Endothelial cell (in vitro differentiated cells): ENCODE data around the gene FAM107B. TPM values are rescaled to one million over a fixed set of nuclear protein-coding genes. Genes with fewer than 3 reads are reported as not detected.

Source experiments
- DNase-seq: peaks from one replicate; pipeline ENCODE4 v3.0.0; 2021; ENCODE audit warnings: low spot score
- H3K27ac Mint-ChIP-seq: one replicate; pipeline ENCODE4 v1.8.0; 2021; ENCODE audit warnings: mixed read lengths, inconsistent platforms; ENCODE audit not compliant: unreplicated experiment
- H3K27me3 Mint-ChIP-seq: one replicate; pipeline ENCODE4 v1.8.0; 2021; ENCODE audit warnings: mild to moderate bottlenecking, moderate library complexity, mixed read lengths, inconsistent platforms; ENCODE audit not compliant: unreplicated experiment
- H3K36me3 Mint-ChIP-seq: one replicate; pipeline ENCODE4 v1.8.0; 2021; ENCODE audit warnings: mild to moderate bottlenecking, low read depth, mixed read lengths, inconsistent platforms; ENCODE audit not compliant: unreplicated experiment
- H3K4me1 Mint-ChIP-seq: one replicate; pipeline ENCODE4 v1.8.0; 2021; ENCODE audit warnings: mild to moderate bottlenecking, mixed read lengths, inconsistent platforms; ENCODE audit not compliant: unreplicated experiment
- H3K4me3 Mint-ChIP-seq: one replicate; pipeline ENCODE4 v1.8.0; 2021; ENCODE audit warnings: mild to moderate bottlenecking, mixed read lengths, inconsistent platforms; ENCODE audit not compliant: unreplicated experiment
- H3K9me3 Mint-ChIP-seq: one replicate; pipeline ENCODE4 v1.8.0; 2021; ENCODE audit warnings: mixed read lengths, inconsistent platforms; ENCODE audit not compliant: unreplicated experiment
- CTCF ChIP-seq: fragments of 200-600 bp; sonication (generic); IDR thresholded peaks from one replicate; pipeline ENCODE4 v1.5.0; 2021; ENCODE audit warnings: antibody characterized with exemption; ENCODE audit not compliant: unreplicated experiment
- total RNA-seq: library from RNA; stranded (reverse); fragmentation: NEBNext Ultra II Directional; extraction: Animal tissue kit (Norgen Biotek cat#: 25700); gene quantifications from one replicate; pipeline ENCODE4 v1.2.1, GENCODE V29; 2021; ENCODE audit not compliant: unreplicated experiment

FAM107B gene
- total RNA-seq, 1 donor from 2014 or later: 462 TPM

GRCh38 chr10:14572811-14573210 is 201.9 kb downstream of the FAM107B start:
- no peaks in the 10 kb centered on the region for H3K9me3 Mint-ChIP-seq
- H3K4me1 Mint-ChIP-seq: peaks cover 65% of the 10 kb centered on the region
- no peak overlapping the region for H3K27ac Mint-ChIP-seq
- H3K27me3 Mint-ChIP-seq: peaks cover 6% of the 10 kb centered on the region
- peaks cover 23% of the 10 kb centered on the region for H3K36me3 Mint-ChIP-seq
- no peak for TF ChIP-seq CTCF
- H3K4me3 Mint-ChIP-seq: no peak overlapping the region
- no peak for DNase-seq

GRCh38 chr10:14571866-14572507 is 202.7 kb downstream of the FAM107B start:
- no peaks in the 10 kb centered on the region for H3K9me3 Mint-ChIP-seq
- H3K27ac Mint-ChIP-seq: peak overlapping the region; percentile 15
- TF ChIP-seq CTCF: no peak
- peaks cover 29% of the 10 kb centered on the region for H3K36me3 Mint-ChIP-seq
- H3K4me1 Mint-ChIP-seq: peaks cover 65% of the 10 kb centered on the region
- peaks cover 7% of the 10 kb centered on the region for H3K27me3 Mint-ChIP-seq
- no peak for DNase-seq
- peak overlapping the region; percentile 47 for H3K4me3 Mint-ChIP-seq

DNA sequence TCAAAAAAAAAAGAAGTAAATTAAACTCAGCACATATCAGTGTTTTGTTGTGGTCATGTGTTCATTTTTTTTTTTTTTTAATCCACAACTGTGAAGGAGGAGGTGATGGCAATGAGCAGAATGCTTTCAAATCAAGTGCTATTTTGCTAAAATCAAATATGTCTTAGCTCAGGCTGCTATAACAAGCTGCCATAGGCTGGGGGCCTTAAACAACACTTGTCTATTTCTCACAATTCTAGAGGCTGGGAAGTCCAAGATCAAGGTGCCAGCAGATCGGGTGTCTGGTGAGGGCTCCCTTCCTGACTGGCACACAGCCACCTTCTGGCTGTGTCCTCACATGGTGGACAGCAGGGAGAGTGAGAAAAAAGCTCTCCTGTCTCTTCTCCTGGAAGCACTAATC is 203.9 kb downstream of the FAM107B start:
- peaks cover 66% of the 10 kb centered on the region for H3K4me1 Mint-ChIP-seq
- no peaks in the 10 kb centered on the region for H3K9me3 Mint-ChIP-seq
- no peak for TF ChIP-seq CTCF
- H3K4me3 Mint-ChIP-seq: no peak overlapping the region
- H3K36me3 Mint-ChIP-seq: peaks cover 41% of the 10 kb centered on the region
- no peak for DNase-seq
- H3K27me3 Mint-ChIP-seq: peaks cover 7% of the 10 kb centered on the region
- no peak overlapping the region for H3K27ac Mint-ChIP-seq

DNA sequence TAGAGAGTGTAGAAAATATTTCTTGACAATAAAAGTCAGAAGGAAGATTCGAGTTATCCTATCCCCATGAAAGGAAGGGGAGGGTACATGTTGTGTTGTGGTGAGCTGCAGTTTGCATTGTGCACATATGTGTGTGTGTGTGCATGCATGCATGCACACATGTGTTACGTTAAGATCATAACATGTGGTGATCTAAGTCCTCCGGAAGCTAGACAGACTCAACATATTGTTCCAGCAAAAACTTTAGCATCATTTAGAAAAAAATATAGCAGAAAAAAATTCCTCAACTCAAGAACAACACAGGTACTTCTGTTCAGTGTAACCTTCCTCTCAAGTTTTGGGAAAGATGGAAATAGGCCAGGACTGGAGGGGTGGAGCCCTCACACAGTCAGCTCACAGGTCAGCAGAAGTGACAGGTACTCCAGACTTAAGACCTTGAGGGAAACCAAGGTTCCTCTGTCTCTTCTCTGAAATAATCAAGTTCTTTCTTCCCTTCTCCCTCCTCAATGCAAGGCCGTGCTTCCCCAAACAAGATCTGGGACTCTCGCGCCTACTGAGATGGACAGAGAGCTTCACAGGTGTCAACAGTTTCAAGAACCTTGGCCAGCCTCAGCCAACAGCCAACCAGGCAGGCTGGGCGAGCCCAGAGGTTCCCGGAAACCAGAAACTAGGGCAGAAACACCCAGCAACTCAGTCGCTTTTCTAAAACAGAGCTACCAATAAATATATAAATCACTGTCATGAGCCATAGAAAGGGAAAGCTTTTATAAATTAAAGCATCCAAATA is 205.2 kb downstream of the FAM107B start:
- no peak for DNase-seq
- no peak for TF ChIP-seq CTCF
- Mint-ChIP-seq H3K27ac (no peak overlapping the region), H3K4me1 (peaks cover 72% of the 10 kb centered on the region), H3K4me3 (no peak overlapping the region), H3K9me3 (no peaks in the 10 kb centered on the region), H3K36me3 (peaks cover 50% of the 10 kb centered on the region), H3K27me3 (peaks cover 10% of the 10 kb centered on the region)

DNA sequence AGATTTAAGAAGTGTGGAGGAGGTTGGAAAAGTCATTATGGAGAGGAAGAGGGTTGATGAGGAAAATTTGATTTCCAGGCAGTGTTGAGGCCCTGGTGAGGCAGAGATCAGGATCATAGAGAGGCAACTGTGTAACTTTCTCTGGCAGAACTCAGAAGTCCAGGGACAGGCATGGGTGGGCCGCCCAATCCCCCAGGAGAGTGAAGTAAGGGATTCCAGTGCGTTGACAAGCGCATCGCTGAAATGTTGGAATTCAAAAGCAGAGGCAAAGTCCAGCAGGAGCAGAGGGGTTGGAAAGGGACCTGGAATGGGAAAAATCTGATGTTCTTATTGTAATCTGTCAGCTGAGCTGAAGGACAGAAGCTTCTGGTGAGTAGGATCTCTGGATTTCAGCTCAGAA is 207.3 kb downstream of the FAM107B start:
- no peaks in the 10 kb centered on the region for H3K9me3 Mint-ChIP-seq
- H3K36me3 Mint-ChIP-seq: peaks cover 47% of the 10 kb centered on the region
- no peak for DNase-seq
- TF ChIP-seq CTCF: no peak
- peak overlapping the region; percentile 68 for H3K4me3 Mint-ChIP-seq
- peaks cover 71% of the 10 kb centered on the region for H3K4me1 Mint-ChIP-seq
- H3K27me3 Mint-ChIP-seq: peaks cover 9% of the 10 kb centered on the region
- H3K27ac Mint-ChIP-seq: peak overlapping the region; percentile 54
